Activated naive CD4-positive, alpha-beta T cell treated with anti-CD3 and anti-CD28 coated beads for 36 hours (primary cell): Measurements from ENCODE around the gene C1orf21. TPM values are rescaled to one million over a fixed set of nuclear protein-coding genes. Genes with fewer than 3 reads are reported as not detected.
A peak's percentile ranks its signal among the peaks of the same experiment; 100 is the strongest.
"Not testable (repeated sequence)": the region's sequence is repeated elsewhere in the genome, so short reads cannot be mapped to it uniquely, and the experiment has no call there.

Experiments used
- CTCF ChIA-PET: fragments of 350-600 bp; sonication (Branson Sonifier 250); formaldehyde crosslinking; loops from one replicate; lab custom pipeline; 2021; ENCODE audit warnings: antibody characterized with exemption; lab: Charles Lee
- DNase-seq: peaks from one replicate; pipeline ENCODE4 v3.0.0-alpha.2; 2020
- H3K27ac Mint-ChIP-seq: one replicate; pipeline ENCODE4 v1.8.0; 2021; ENCODE audit warnings: mild to moderate bottlenecking, mixed read lengths
- H3K27me3 Mint-ChIP-seq: one replicate; pipeline ENCODE4 v1.8.0; 2021; ENCODE audit warnings: low read depth, mixed read lengths
- H3K36me3 Mint-ChIP-seq: one replicate; pipeline ENCODE4 v1.8.0; 2021; ENCODE audit warnings: low read depth, mixed read lengths
- H3K4me1 Mint-ChIP-seq: one replicate; pipeline ENCODE4 v1.8.0; 2021; ENCODE audit warnings: low read depth, mixed read lengths
- H3K4me3 Mint-ChIP-seq: one replicate; pipeline ENCODE4 v1.8.0; 2021; ENCODE audit warnings: mild to moderate bottlenecking, moderate library complexity, mixed read lengths
- H3K9me3 Mint-ChIP-seq: one replicate; pipeline ENCODE4 v1.8.0; 2021; ENCODE audit warnings: mixed read lengths
- intact Hi-C: fragments of 100-400 bp; cut with micrococcal nuclease; formaldehyde crosslinking; loops from one replicate; pipeline ENCODE4 v1.15.1; 2023
- total RNA-seq, 2 experiments: library from RNA; stranded (reverse); gene quantifications; one replicate each; pipeline ENCODE4 v1.2.3, GENCODE V29; 2021

C1orf21 gene
- 1 to 10 TPM; 1.2 to 1.4 TPM for total RNA-seq

- Mint-ChIP-seq H3K27me3 (peaks cover 59% of the 10 kb centered on the region), H3K9me3 (no peaks in the 10 kb centered on the region), H3K4me3 (peak within 1 kb of the TSS; percentile 78), H3K4me1 (peaks cover 14% of the 10 kb centered on the region), H3K27ac (no peak within 1 kb of the TSS), H3K36me3 (no peaks in the 10 kb centered on the region)
- peak; percentile 80 for DNase-seq
- intact Hi-C loops: loop anchor here (1.0 to 10.0 kb wide), 8 partner anchors 226 to 770 kb away; partner anchors contain the start of genes APOBEC4, EDEM3, SWT1 and TRMT1L
- CTCF ChIA-PET: interaction anchor here (0.7 kb wide), 2 partner anchors 730 to 1197 kb away, joined by 4 to 5 read pairs; no protein-coding TSS in a partner anchor
Measured at GRCh38 chr1:184386312-184387068, at the start of gene C1orf21. TSS of gene C1orf21 (plus strand) at chr1:184387029. CDS start at chr1:184477510, 90,481 bp downstream.

GRCh38 chr1:184337865-184338264 lies 49.0 kb upstream of the C1orf21 start:
- CTCF ChIA-PET, H3K27ac Mint-ChIP-seq, H3K4me1 Mint-ChIP-seq, DNase-seq, H3K9me3 Mint-ChIP-seq, H3K4me3 Mint-ChIP-seq, intact Hi-C loops, H3K36me3 Mint-ChIP-seq, H3K27me3 Mint-ChIP-seq: not testable (repeated sequence)

GRCh38 chr1:184340984-184341383 lies 45.8 kb upstream of the C1orf21 start:
- CTCF ChIA-PET: no interaction called here
- no peaks in the 10 kb centered on the region for H3K9me3 Mint-ChIP-seq
- no peaks in the 10 kb centered on the region for H3K4me1 Mint-ChIP-seq
- peaks cover 7% of the 10 kb centered on the region for H3K27me3 Mint-ChIP-seq
- intact Hi-C loops: no loop called here
- H3K27ac Mint-ChIP-seq: no peak overlapping the region
- no peaks in the 10 kb centered on the region for H3K36me3 Mint-ChIP-seq
- H3K4me3 Mint-ChIP-seq: no peak overlapping the region
- no peak for DNase-seq

DNA sequence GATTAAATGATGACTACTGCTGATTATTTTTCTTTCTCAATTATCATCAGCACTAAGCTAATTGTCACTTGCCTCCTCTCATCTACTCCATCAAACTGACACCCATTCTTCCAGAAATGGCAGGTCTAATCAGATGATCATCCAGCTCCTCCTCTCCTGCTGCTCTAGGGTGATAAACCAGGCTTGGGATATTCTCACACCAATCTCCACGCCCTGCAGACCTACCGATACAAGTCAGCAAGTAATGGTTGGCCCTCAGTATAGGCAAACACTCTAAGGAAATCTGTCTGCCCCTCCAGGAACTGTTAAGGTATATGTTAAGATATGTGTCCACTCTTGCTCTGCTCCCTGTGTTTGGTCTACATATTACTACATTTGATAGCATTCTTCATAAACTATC lies 36.3 kb upstream of the C1orf21 start:
- CTCF ChIA-PET: no interaction called here
- no peaks in the 10 kb centered on the region for H3K36me3 Mint-ChIP-seq
- intact Hi-C loops: no loop called here
- H3K27me3 Mint-ChIP-seq: peaks cover 26% of the 10 kb centered on the region
- H3K9me3 Mint-ChIP-seq: no peaks in the 10 kb centered on the region
- no peak overlapping the region for H3K4me3 Mint-ChIP-seq
- DNase-seq: no peak
- no peaks in the 10 kb centered on the region for H3K4me1 Mint-ChIP-seq
- H3K27ac Mint-ChIP-seq: no peak overlapping the region

DNA sequence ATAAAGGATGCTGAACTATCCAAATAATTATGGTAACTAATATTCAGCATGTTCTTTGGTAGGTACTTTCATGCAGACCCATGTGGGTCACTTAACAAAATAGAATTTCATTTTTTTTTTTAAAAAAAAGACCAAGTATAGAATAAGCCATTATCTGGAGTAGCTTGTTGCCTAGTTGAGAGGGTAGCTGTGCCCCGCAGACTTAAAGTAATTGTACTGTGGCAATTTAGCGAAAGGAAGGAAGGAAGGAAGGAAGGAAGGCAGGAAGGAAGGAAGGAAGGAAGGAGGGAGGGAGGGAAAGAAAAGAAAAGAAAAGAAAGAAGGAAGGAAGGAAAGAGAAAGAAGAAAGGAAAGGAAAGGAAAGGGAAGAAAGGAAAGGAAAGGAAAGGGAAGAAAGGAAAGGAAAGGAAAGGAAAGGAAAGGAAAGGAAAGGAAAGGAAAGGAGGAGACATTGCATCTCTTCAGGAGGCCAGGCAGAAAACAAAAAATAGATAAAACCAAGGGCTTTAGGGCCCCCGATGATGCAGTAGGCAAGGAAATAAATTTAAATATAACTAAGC lies 35.3 kb upstream of the C1orf21 start:
- no peaks in the 10 kb centered on the region for H3K4me1 Mint-ChIP-seq
- no peak overlapping the region for H3K4me3 Mint-ChIP-seq
- no peaks in the 10 kb centered on the region for H3K9me3 Mint-ChIP-seq
- no peak for DNase-seq
- intact Hi-C loops: no loop called here
- H3K27me3 Mint-ChIP-seq: peaks cover 27% of the 10 kb centered on the region
- CTCF ChIA-PET: no interaction called here
- H3K36me3 Mint-ChIP-seq: no peaks in the 10 kb centered on the region
- H3K27ac Mint-ChIP-seq: no peak overlapping the region

- Mint-ChIP-seq H3K4me3 (no peak overlapping the region), H3K36me3 (no peaks in the 10 kb centered on the region), H3K27ac (no peak overlapping the region), H3K9me3 (no peaks in the 10 kb centered on the region), H3K27me3 (peaks cover 27% of the 10 kb centered on the region), H3K4me1 (no peaks in the 10 kb centered on the region)
- intact Hi-C loops: no loop called here
- no peak for DNase-seq
- CTCF ChIA-PET: no interaction called here
Measured at GRCh38 chr1:184352776-184353175, 34.1 kb upstream of the C1orf21 start.

- no peaks in the 10 kb centered on the region for H3K36me3 Mint-ChIP-seq
- peaks cover 27% of the 10 kb centered on the region for H3K27me3 Mint-ChIP-seq
- H3K4me1 Mint-ChIP-seq: no peaks in the 10 kb centered on the region
- H3K9me3 Mint-ChIP-seq: no peaks in the 10 kb centered on the region
- no peak for DNase-seq
- intact Hi-C loops: no loop called here
- H3K4me3 Mint-ChIP-seq: no peak overlapping the region
- CTCF ChIA-PET: no interaction called here
- no peak overlapping the region for H3K27ac Mint-ChIP-seq
Measured at GRCh38 chr1:184354719-184355118, 32.1 kb upstream of the C1orf21 start.

GRCh38 chr1:184356891-184357290 lies 29.9 kb upstream of the C1orf21 start:
- H3K36me3 Mint-ChIP-seq: no peaks in the 10 kb centered on the region

GRCh38 chr1:184358256-184358655 lies 28.6 kb upstream of the C1orf21 start:
- Mint-ChIP-seq H3K27me3 (peaks cover 15% of the 10 kb centered on the region), H3K27ac (no peak overlapping the region), H3K36me3 (no peaks in the 10 kb centered on the region), H3K9me3 (no peaks in the 10 kb centered on the region), H3K4me3 (no peak overlapping the region), H3K4me1 (no peaks in the 10 kb centered on the region)
- intact Hi-C loops: no loop called here
- no peak for DNase-seq
- CTCF ChIA-PET: no interaction called here

More at GRCh38 chr1:184356891-184357290, 29.9 kb upstream of the C1orf21 start:
- H3K27ac Mint-ChIP-seq: no peak overlapping the region
- H3K9me3 Mint-ChIP-seq: no peaks in the 10 kb centered on the region
- no peak overlapping the region for H3K4me3 Mint-ChIP-seq
- CTCF ChIA-PET: no interaction called here
- no peaks in the 10 kb centered on the region for H3K4me1 Mint-ChIP-seq
- H3K27me3 Mint-ChIP-seq: peaks cover 24% of the 10 kb centered on the region
- no peak for DNase-seq
- intact Hi-C loops: no loop called here

- no peak overlapping the region for H3K4me3 Mint-ChIP-seq
- no peak for DNase-seq
- intact Hi-C loops: no loop called here
- H3K27ac Mint-ChIP-seq: no peak overlapping the region
- H3K9me3 Mint-ChIP-seq: no peaks in the 10 kb centered on the region
- no peaks in the 10 kb centered on the region for H3K4me1 Mint-ChIP-seq
- no peaks in the 10 kb centered on the region for H3K36me3 Mint-ChIP-seq
- CTCF ChIA-PET: no interaction called here
- H3K27me3 Mint-ChIP-seq: peaks cover 8% of the 10 kb centered on the region
Measured at GRCh38 chr1:184359909-184360308, 26.9 kb upstream of the C1orf21 start.

DNA sequence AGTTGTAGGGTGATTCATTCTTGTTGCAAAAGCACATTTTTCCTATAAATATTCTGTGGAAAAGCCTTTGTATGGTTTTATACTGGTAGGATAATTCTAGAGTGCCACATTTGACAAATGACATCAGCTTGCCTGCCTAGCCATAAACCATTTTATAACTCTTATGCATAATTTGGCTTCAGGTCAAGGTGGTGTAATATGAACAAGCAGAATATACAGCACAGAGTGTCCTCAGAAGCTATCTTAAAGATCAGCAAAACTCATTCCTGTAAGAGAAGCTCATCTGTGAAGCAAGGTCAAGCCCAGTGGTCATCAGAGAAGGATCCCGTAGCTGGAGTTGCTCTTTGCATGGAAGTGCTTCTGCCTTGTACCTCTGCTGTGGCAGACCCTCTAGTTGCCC lies 24.0 kb upstream of the C1orf21 start:
- Mint-ChIP-seq H3K36me3 (no peaks in the 10 kb centered on the region), H3K9me3 (no peaks in the 10 kb centered on the region), H3K4me1 (no peaks in the 10 kb centered on the region), H3K27ac (no peak overlapping the region), H3K4me3 (no peak overlapping the region), H3K27me3 (no peaks in the 10 kb centered on the region)
- DNase-seq: no peak
- intact Hi-C loops: no loop called here
- CTCF ChIA-PET: no interaction called here

DNA sequence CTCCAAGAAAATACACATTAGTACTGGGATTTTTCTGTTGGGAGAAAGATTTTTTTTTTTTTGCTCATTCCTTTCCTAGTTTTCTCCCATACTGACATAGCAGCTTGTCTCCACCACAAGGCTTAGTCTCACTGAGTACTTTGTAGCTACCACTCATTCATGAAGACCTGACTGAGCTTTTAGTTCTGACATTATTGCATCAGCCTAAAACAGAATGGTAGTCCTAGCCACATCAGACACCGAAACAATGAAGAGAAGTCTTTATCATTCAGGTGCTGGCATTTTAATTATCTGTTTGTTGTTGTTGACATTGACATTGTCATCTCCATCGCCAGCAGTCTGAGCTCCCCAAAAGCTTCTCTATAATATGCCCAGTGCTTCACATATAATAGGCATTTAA lies 21.1 kb upstream of the C1orf21 start:
- no peaks in the 10 kb centered on the region for H3K36me3 Mint-ChIP-seq
- CTCF ChIA-PET: no interaction called here

DNA sequence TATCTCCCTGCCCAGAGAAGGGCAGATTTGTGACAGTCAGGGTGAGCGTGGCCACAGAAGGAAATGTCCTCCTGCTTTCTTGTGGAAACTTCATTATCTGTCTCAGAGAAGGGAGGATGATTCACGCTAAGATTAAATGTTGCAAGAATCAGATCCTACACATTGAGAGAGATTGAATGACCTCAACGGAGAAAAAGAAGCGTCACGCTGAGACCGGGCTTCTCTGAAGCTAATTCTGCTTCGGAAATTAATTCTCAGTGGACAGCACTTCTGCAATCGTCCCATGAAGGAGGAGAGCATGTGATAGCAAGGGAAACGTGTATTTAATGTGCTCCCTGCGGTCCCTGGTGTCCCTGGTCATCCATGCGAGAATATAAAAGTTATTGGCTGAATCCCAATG lies 19.8 kb upstream of the C1orf21 start:
- H3K4me1 Mint-ChIP-seq: no peaks in the 10 kb centered on the region
- no peak overlapping the region for H3K27ac Mint-ChIP-seq
- H3K9me3 Mint-ChIP-seq: no peaks in the 10 kb centered on the region
- intact Hi-C loops: no loop called here
- H3K36me3 Mint-ChIP-seq: no peaks in the 10 kb centered on the region
- no peaks in the 10 kb centered on the region for H3K27me3 Mint-ChIP-seq
- no peak overlapping the region for H3K4me3 Mint-ChIP-seq
- CTCF ChIA-PET: no interaction called here
- no peak for DNase-seq

More for the DNA sequence above, 21.1 kb upstream of the C1orf21 start:
- no peak overlapping the region for H3K27ac Mint-ChIP-seq
- no peaks in the 10 kb centered on the region for H3K27me3 Mint-ChIP-seq
- no peaks in the 10 kb centered on the region for H3K4me1 Mint-ChIP-seq
- DNase-seq: no peak
- intact Hi-C loops: no loop called here
- no peak overlapping the region for H3K4me3 Mint-ChIP-seq
- no peaks in the 10 kb centered on the region for H3K9me3 Mint-ChIP-seq
